Activated CD4-positive, alpha-beta T cell treated with anti-CD3 and anti-CD28 coated beads, Interleukin-2, amount 50 U/mL, for 16 hours (primary cell): ENCODE data around the gene SCAP.

ENCODE experiments used
- DNase-seq: peaks from one replicate; pipeline ENCODE4 v3.0.0-alpha.2; 2020

The SCAP gene

GRCh38 chr3:47412842-47413520 is 62.8 kb downstream of the SCAP start:
- DNase-seq: no peak

- DNase-seq: no peak
Measured at GRCh38 chr3:47412453-47412756, 63.3 kb downstream of the SCAP start.

DNA sequence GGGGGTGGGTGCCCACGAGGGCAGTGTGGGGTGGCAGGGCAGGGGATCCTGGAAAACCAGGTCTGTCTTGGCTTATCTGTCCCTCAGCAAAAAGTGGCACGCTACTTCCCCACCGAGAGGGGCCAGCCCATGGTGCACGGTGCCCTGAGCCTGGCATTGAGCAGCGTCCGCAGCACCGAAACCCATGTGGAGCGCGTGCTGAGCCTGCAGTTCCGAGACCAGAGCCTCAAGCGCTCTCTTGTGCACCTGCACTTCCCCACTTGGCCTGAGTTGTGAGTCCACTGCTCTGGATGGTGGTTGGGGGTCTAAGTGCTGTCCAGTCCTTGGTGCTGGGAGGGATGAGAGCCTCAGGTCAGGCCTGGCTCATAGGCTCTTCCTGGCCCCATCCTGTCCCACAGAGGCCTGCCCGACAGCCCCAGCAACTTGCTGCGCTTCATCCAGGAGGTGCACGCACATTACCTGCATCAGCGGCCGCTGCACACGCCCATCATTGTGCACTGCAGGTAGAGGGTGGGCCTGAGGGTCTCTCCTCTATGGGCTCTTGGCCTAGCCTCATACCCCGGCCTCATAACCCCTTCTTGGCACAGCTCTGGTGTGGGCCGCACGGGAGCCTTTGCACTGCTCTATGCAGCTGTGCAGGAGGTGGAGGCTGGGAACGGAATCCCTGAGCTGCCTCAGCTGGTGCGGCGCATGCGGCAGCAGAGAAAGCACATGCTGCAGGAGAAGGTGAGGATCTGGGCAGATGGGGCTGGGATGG is 63.9 kb downstream of the SCAP start:
- no peak for DNase-seq

- no peak for DNase-seq
Measured at GRCh38 chr3:47410801-47411646, 64.7 kb downstream of the SCAP start.

GRCh38 chr3:47410417-47410720 is 65.4 kb downstream of the SCAP start:
- no peak for DNase-seq

DNA sequence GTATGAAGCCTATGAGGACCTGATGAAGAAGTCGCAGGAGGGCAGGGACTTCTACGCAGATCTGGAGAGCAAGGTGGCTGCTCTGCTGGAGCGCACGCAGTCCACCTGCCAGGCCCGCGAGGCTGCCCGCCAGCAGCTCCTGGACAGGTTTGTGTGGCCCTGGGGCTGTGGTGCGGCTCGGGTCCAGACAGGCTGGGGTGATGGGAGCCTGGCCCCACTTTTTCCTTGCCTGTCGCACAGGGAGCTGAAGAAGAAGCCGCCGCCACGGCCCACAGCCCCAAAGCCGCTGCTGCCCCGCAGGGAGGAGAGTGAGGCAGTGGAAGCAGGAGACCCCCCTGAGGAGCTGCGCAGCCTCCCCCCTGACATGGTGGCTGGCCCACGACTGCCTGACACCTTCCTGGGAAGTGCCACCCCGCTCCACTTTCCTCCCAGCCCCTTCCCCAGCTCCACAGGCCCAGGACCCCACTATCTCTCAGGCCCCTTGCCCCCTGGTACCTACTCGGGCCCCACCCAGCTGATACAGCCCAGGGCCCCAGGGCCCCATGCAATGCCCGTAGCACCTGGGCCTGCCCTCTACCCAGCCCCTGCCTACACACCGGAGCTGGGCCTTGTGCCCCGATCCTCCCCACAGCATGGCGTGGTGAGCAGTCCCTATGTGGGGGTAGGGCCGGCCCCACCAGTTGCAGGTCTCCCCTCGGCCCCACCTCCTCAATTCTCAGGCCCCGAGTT is 65.9 kb downstream of the SCAP start:
- DNase-seq: no peak

DNA sequence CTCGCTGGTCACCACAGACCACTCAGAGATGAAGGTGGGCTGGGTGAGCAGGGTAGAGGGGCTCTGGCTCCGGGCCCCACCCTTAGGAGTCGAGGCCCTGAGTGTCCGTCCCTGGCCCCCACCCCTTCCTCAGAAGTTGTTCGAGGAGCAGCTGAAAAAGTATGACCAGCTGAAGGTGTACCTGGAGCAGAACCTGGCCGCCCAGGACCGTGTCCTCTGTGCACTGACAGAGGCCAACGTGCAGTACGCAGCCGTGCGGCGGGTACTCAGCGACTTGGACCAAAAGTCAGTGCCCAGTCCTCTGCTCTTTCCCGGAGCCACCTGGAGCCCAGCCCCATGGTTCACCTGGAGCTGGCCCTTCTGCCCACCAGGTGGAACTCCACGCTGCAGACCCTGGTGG is 66.5 kb downstream of the SCAP start:
- DNase-seq: no peak

DNA sequence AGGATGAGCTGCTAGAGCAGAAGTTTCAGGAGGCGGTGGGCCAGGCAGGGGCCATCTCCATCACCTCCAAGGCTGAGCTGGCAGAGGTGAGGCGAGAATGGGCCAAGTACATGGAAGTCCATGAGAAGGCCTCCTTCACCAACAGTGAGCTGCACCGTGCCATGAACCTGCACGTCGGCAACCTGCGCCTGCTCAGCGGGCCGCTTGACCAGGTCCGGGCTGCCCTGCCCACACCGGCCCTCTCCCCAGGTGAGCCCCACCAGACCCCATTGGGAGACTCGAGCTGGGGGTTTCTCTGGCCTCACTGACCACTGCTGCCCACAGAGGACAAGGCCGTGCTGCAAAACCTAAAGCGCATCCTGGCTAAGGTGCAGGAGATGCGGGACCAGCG is 66.9 kb downstream of the SCAP start:
- DNase-seq: no peak

DNA sequence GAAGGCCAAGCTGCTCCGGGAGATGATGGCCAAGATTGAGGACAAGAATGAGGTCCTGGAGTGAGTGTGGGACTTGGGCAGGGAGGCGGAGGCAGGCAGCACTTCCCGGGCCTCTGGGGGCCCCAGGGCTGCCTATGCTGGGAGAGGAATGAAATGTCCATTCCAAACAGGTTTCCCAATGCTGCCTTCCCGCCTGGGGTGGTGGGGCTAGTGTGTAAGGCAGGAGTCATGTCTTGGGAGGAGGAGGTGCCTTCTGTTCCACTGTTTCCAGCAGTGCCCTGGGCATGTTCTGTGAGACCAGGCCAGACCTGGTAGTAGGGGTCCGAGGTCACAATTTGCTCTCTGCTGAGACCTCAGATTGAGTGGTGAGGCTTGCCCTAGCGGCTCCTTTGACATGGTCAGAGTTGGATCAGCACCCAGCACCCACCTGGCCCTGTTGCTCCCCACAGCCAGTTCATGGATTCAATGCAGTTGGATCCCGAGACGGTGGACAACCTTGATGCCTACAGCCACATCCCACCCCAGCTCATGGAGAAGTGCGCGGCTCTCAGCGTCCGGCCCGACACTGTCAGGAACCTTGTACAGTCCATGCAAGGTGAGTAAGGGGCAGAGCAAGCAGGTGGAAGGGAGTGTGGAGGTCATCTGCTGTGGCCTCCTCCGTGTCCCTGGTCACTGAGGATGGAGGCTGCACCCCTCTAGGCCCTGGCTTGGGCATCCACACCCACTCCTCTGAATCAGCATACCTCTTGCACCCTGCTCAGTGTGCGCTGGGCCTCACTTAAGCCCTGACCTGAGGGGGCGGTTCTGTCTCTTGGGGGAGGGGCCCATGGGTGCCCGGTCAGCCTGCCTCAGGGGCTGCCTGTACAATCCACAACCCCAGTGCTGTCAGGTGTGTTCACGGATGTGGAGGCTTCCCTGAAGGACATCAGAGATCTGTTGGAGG is 67.6 kb downstream of the SCAP start:
- no peak for DNase-seq

DNA sequence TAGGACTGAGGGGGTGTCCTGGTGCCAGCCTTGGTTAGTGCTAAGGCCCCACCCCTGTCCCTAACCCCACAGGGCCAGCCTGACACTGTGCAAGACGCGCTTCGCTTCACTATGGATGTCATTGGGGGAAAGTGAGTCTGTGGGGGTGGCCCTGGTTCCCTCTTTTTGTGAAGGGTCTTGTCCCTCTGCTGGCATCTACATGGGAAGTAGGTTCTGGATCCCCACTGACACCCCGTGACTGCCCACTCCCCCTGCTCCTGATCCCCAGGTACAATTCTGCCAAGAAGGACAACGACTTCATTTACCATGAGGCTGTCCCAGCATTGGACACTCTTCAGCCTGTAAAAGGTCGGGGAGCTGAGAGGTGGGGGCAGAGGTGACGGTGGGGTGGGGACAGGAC is 68.5 kb downstream of the SCAP start:
- DNase-seq: no peak

- no peak for DNase-seq
Measured at GRCh38 chr3:47406762-47407149, 69.0 kb downstream of the SCAP start.

DNA sequence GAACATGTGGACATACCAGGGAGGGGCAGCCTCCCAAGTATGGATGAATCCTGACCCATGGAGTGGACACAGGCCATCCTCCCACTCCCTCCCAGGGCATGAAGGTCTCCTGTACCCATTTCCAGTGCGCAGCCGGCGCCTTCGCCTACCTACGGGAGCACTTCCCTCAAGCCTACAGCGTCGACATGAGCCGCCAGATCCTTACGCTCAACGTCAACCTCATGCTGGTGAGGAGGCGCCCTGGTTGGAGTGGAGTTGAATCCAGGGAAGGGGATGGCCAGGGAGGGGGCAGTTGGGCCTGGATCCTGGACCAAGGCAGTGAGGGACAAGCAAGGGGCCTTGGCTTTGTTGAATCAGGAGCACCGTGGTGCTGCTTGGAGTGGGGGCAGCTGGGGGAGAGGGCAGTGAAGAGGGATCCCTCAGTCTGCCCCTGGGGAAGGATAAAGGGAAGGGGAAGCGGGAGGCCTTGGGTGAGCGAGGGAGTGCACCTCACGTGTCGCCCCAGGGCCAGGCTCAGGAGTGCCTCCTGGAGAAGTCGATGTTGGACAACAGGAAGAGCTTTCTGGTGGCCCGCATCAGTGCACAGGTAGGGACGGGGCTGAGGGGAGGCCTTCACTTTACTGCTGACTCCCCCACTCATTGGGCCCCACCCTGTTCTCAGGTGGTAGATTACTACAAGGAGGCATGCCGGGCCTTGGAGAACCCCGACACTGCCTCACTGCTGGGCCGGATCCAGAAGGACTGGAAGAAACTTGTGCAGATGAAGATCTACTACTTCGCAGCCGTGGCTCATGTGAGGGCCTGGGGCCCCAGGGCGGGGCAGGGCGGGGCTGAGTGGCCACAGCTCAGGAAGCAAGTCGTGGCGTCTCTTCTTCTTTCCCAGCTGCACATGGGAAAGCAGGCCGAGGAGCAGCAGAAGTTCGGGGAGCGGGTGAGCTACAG is 69.7 kb downstream of the SCAP start:
- DNase-seq: no peak

GRCh38 chr3:47404955-47405790 is 70.6 kb downstream of the SCAP start:
- no peak for DNase-seq

- no peak for DNase-seq
Measured at GRCh38 chr3:47404431-47404876, 71.3 kb downstream of the SCAP start.

DNA sequence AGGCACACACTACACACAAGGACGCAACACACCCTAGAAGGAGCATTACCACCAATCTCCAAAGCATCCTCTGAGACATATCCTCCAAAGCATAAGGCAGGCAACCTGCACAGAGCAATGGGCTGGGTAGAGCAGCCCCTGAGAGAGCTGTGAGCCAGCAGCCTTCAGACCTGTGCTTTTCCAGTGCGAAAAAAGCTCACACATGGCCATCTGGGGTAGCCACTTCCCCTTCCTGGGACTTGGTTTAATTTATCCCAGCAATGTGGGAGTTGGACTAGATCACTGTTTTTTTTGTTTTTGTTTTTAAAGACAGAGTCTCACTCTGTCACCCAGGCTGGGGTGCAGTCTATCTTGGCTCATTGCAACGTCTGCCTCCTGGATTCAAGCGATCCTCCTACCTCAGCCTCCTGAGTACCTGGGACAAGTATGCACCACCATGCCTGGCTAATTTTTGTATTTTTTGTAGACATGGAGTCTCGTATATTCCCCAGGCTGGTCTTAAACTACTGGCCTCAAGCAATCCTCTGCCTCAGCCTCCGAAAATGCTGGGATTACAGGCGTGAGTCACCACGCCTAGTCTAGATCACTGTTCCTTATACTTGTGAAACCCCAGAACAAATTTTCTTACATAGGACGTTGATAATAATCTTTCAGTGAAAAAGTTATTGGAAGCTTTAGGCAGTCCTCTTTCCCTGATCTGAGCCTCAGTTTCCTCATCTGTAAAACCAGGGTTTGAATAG is 76.0 kb downstream of the SCAP start:
- no peak for DNase-seq

GRCh38 chr3:47399016-47399415 is 76.7 kb downstream of the SCAP start:
- no peak for DNase-seq

- DNase-seq: no peak
Measured at GRCh38 chr3:47398228-47398627, 77.5 kb downstream of the SCAP start.

DNA sequence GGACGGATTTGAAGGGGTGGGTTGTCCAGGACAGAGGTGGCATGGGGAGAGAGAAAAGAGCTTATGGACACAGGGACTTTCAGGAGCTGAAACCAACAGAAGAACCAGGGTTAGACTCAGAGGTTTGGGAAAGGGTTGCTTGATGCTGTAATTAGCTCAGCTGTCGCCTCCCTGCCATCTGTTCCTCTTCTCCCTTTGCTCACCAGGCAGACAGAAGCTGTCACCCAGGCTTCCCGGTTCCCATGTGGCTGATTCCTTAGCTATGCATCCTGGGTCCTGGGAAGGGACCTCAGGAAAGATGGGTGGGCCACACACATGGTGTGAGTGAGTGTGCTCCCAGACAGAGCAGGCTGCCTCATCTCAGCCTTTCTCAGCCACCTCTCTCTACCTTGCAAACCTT is 80.9 kb downstream of the SCAP start:
- no peak for DNase-seq

GRCh38 chr3:47394140-47394870 is 81.4 kb downstream of the SCAP start:
- DNase-seq: no peak
